IPS DF 4.7 (cell line): ENCODE results near the gene OR5AU1.

Experiments used
- DNase-seq: peaks from one replicate; pipeline ENCODE4 v3.0.0-alpha.2; 2013; ENCODE audit warnings: low spot score; ENCODE audit errors: extremely low read depth

Gene OR5AU1

DNA sequence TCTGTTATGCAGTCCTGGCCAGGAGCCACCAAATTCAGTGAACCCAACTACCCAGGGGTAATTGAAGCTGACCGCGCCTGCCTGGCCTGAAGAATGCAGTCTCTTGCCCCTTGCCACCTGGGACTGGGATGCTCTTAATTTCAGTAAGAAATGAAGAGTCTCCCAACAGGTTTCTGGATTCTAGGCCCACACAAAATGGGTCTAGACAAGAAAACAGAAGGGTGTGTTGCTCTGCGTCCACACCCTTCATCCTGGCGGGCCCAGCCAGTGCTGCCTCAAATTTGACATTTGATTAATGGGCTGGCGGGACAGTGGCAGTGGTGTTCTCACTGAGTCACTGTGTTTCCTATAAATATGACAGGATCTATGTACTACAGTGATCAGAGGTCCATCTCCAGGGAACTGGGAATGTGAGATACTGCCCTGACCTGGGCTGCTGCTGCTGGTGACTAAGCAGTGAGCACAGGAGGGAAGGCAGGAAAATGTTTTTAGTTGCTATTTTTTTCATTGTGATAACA lies 48.5 kb downstream of the OR5AU1 start:
- DNase-seq, result no peak

DNA sequence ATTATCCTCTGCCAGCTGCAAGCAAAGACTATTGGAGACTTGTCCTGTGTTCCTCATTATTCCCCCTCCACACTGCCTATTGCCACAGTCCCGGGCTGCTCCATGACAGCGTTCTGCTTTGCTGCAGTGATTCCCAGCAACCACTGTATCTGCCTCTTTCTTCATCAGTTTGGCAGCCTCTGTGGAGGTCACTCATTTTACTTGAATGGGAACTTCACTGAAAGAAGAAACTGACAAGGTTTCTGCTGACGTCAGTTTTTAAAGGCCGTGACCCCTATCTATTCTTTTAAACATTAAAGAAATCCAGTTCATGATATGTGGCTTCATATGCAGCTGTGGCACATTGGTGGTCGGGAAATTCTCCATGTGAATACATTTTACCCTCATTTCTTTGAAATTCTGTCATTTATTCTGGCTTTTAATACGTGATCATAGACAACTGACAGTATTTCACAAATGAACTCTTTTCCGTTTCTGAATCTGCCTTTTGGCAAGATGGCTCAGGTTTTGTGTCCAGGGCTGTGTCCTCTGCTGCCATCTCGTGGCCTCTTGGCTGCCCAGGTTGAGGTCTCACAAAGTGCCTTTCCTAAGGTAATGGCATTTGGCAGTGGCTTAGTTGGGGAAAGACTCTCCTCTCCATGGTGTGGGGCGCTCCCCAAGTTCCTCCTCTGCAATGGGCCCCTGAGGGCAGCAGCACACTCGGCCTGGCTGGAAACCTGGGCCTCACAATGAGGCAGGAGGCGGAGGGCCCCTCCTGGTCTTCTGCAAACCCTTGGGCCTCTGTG lies 49.2 kb downstream of the OR5AU1 start:
- no peak for DNase-seq

DNA sequence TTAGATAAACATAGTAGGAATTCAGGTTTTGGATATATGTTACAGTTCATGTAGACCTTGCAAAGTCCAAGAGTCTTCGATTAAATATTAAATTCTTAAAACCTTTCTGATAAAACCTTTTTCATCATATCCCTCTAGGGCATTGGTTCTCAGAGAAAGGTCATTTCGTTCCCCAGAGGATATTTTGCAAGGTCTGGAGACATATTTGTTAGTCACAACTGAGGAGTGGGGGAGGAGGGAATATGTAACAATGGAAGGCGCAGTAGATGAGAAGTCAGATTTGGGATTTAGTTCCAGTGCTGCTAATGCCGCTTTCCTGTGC lies 49.7 kb downstream of the OR5AU1 start:
- no peak for DNase-seq

DNA sequence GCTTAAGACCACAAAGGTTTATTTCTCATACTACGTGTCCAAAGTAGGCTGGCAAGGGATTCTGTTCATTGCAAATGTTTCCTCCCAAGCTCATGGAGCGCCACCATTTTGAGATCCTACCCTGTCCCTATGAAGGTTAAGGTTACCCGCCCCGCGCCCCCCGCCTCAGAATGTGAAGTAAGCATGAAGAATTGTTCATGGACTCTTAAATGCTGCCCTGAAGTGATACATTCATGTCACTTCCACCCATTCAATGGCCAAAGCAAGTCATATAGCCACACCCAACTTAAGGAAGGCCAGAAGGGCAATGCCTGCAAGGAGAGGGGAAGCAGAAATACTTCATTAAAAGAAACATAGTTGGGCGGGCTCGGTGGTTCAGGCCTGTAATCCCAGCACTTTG lies 50.8 kb downstream of the OR5AU1 start:
- no peak for DNase-seq
